Duodenal mucosa (tissue), 2 donors: ENCODE measurements around the gene OR2V1.
"Not testable (repeated sequence)": the region's sequence is repeated elsewhere in the genome, so short reads cannot be mapped to it uniquely, and the experiment has no call there.

ENCODE experiments used
- H3K27ac ChIP-seq: one replicate; pipeline ENCODE4 v1.7.0; 2013; ENCODE audit warnings: low read depth, low read length
- H3K27me3 ChIP-seq, 2 donors: one replicate each; pipeline ENCODE4 v1.7.0; 2013; ENCODE audit warnings: low read length in 2 of 2, control low read depth in 1 of 2; ENCODE audit not compliant: insufficient read depth in 2 of 2, control insufficient read depth in 1 of 2
- H3K36me3 ChIP-seq, 2 donors: one replicate each; pipeline ENCODE4 v1.7.0; 2013; ENCODE audit warnings: low read length in 2 of 2, control low read depth in 1 of 2; ENCODE audit not compliant: insufficient read depth in 2 of 2, control insufficient read depth in 1 of 2
- H3K4me1 ChIP-seq, 2 donors: one replicate each; pipeline ENCODE4 v1.7.0; 2013; ENCODE audit warnings: low read length in 2 of 2, control low read depth in 1 of 2; ENCODE audit not compliant: insufficient read depth in 2 of 2, control insufficient read depth in 1 of 2
- H3K4me3 ChIP-seq, 2 donors: one replicate each; pipeline ENCODE4 v1.7.0; 2013; ENCODE audit warnings: low read length in 2 of 2, low read depth in 1 of 2
- H3K9ac ChIP-seq, 2 donors: one replicate each; pipeline ENCODE4 v1.7.0; 2013; ENCODE audit warnings: low read length in 2 of 2, low read depth in 1 of 2
- H3K9me3 ChIP-seq, 2 donors: one replicate each; pipeline ENCODE4 v1.7.0; 2013; ENCODE audit warnings: low read length in 2 of 2, control low read depth in 1 of 2; ENCODE audit not compliant: control insufficient read depth in 1 of 2

The OR2V1 gene

DNA sequence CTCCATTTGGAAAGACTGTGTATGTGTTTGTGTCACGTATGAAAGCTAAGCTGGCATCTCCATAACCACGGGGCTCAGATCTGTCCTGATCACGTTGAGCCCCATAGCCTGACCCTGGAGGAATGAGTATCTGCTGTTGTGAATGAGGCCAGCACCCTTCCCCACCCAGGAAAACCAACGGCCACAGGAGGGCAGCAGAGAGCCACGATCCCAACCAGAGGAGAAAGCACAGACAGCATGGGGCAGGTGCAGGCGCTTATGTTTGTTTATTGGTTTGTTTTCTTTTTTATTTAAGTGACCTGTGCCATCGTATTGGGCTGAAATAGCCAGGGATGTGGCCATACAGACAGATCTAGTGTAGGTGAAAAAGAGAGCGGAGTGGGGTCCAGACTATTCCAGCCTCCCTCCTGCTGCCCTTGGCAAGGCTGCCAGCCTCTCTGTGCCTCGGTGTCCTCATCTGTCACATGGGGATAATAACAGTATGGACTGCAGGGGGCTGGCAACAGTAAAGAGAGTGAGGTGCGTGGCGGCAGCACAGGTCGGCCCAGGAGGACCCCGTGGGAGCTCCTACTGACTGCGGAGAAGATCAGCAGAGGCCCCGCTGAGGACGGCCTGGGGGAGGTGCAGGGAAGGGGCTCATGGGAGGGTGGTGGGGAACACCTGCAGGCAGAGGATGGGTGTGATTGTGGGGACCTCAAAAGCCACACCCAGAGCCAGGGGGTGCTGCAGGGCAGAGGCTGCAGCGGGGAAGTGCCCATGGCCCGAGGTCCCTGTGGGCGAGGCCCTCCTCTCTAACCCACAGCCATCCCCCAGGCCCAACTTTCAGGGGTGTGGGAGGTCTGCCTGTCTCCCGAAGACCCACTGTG lies 28.6 kb upstream of the OR2V1 start:
- no peak overlapping the region for H3K4me3 ChIP-seq

DNA sequence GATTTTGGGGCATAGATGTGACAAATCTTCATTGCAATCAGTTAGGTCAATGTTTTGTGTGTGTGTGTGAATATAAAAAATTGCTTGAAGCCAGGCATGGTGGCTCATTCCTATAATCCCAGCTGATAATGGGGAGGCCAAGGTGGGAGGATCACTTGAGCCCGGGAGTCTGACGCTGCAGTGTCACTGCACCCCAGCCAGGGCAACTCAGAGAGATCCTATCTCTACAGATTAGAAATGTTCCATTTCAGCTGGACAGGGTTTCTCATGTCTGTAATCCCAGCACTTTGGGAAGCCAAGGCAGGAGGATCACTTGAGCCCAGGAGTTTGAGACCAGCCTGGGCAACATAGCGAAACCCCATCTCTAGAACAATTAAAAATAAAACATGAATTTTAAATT lies 27.9 kb upstream of the OR2V1 start:
- Histone ChIP-seq H3K27me3 (peaks cover 0 to 4% of the 10 kb centered on the region in 2 donors), H3K9ac (no peak overlapping the region), H3K36me3 (no peaks in the 10 kb centered on the region), H3K4me1 (no peaks in the 10 kb centered on the region), H3K4me3 (no peak overlapping the region), H3K27ac (no peak overlapping the region), H3K9me3 (no peaks in the 10 kb centered on the region)

More for the DNA sequence above, 28.6 kb upstream of the OR2V1 start:
- peaks cover 4 to 6% of the 10 kb centered on the region in 2 donors for H3K27me3 ChIP-seq
- H3K4me1 ChIP-seq, result no peaks in the 10 kb centered on the region
- no peak overlapping the region for H3K9ac ChIP-seq
- no peaks in the 10 kb centered on the region for H3K36me3 ChIP-seq
- H3K27ac ChIP-seq, result no peak overlapping the region
- H3K9me3 ChIP-seq, result no peaks in the 10 kb centered on the region

DNA sequence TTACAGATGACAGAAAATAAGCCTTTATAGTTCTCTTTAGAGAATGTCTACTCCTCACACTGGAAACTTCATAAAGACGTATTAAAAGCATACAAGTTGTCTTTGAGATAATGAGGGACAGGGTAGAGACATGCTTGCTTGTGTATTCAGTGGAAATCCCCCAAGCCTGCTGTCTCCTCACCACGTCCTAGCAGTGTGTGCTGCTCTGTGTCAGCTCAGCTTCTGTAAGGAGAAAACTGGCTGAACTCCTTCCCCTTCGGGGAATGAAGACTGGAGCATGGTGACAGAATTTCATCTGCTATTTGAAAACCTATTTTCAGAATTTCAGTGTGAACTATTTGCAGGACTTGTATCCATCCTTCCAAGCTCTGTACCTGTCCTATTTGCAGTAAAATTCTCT lies 25.8 kb upstream of the OR2V1 start:
- no peak overlapping the region for H3K27ac ChIP-seq
- no peak overlapping the region for H3K9ac ChIP-seq
- no peaks in the 10 kb centered on the region for H3K4me1 ChIP-seq
- H3K27me3 ChIP-seq, result peaks cover 0 to 6% of the 10 kb centered on the region in 2 donors
- no peaks in the 10 kb centered on the region for H3K9me3 ChIP-seq
- H3K36me3 ChIP-seq, result no peaks in the 10 kb centered on the region
- no peak overlapping the region for H3K4me3 ChIP-seq

DNA sequence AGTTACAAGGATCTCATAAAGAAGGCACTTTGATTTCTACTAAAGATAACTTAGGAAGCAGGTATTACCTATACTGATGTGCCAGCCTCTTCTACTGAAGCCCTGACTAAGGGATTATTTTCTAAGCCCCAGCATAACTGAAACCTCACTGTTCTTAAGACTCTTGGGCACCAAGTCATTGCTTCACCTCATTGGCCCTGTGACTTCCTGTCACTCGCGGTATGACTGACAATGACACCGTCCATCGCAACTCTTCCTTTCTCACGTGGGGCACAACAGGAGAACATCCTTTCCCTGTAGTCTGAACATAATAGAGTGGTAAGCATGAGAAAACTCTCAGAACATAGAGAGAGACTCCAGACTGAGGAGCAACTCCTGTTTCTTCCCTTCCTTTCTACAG lies 22.8 kb upstream of the OR2V1 start:
- H3K36me3 ChIP-seq, result no peaks in the 10 kb centered on the region
- peaks cover 3 to 6% of the 10 kb centered on the region in 2 donors for H3K27me3 ChIP-seq
- no peaks in the 10 kb centered on the region for H3K9me3 ChIP-seq
- no peak overlapping the region for H3K27ac ChIP-seq
- H3K4me1 ChIP-seq, result no peaks in the 10 kb centered on the region
- no peak overlapping the region for H3K9ac ChIP-seq
- no peak overlapping the region for H3K4me3 ChIP-seq

DNA sequence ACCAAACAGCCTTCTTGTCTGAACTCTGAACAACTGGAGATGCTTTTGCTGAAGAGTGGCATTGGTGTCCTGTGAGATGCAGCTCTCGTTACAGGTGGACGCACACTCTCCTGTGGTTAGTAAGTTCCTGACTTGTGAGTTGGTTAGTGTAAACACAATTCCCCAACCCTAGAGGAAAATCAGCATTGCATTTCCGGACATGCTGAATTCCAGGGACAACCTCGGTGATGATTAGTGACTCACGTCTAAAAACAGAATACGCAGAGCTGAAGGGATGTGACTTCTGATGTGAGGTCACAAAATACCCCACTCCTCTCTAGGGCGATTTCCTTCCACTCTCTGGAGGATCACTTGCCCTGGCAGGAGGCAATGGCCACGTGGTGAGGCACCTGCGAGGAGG lies 21.4 kb upstream of the OR2V1 start:
- H3K4me1 ChIP-seq, result no peaks in the 10 kb centered on the region
- H3K27me3 ChIP-seq, result peaks cover 3 to 6% of the 10 kb centered on the region in 2 donors
- H3K9ac ChIP-seq, result no peak overlapping the region
- H3K36me3 ChIP-seq, result no peaks in the 10 kb centered on the region
- H3K27ac ChIP-seq, result no peak overlapping the region
- H3K9me3 ChIP-seq, result no peaks in the 10 kb centered on the region
- no peak overlapping the region for H3K4me3 ChIP-seq

DNA sequence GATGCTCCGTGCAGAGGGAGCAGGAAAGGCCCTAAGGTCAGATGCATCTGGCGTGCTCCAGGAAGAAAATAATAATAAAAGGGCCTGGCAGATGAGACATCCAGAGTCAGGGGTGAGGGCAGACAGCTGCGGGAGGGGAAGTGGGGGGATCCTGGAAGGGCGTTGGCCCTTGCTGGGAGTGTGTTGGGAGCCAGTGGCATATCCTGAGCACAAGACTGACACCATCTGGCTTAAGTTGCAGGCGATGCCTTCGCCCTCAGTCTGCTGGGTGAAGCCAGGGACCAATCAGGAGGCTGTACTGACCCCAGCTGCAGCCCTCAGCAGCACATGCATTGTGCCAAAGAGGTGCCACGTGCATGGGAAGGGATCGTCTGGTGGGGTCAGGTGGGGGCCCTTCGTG lies 20.2 kb upstream of the OR2V1 start:
- H3K4me1 ChIP-seq, result no peaks in the 10 kb centered on the region
- no peaks in the 10 kb centered on the region for H3K9me3 ChIP-seq
- H3K27me3 ChIP-seq, result peaks cover 3 to 6% of the 10 kb centered on the region in 2 donors
- H3K36me3 ChIP-seq, result no peaks in the 10 kb centered on the region
- H3K4me3 ChIP-seq, result no peak overlapping the region
- H3K27ac ChIP-seq, result no peak overlapping the region
- H3K9ac ChIP-seq, result no peak overlapping the region

DNA sequence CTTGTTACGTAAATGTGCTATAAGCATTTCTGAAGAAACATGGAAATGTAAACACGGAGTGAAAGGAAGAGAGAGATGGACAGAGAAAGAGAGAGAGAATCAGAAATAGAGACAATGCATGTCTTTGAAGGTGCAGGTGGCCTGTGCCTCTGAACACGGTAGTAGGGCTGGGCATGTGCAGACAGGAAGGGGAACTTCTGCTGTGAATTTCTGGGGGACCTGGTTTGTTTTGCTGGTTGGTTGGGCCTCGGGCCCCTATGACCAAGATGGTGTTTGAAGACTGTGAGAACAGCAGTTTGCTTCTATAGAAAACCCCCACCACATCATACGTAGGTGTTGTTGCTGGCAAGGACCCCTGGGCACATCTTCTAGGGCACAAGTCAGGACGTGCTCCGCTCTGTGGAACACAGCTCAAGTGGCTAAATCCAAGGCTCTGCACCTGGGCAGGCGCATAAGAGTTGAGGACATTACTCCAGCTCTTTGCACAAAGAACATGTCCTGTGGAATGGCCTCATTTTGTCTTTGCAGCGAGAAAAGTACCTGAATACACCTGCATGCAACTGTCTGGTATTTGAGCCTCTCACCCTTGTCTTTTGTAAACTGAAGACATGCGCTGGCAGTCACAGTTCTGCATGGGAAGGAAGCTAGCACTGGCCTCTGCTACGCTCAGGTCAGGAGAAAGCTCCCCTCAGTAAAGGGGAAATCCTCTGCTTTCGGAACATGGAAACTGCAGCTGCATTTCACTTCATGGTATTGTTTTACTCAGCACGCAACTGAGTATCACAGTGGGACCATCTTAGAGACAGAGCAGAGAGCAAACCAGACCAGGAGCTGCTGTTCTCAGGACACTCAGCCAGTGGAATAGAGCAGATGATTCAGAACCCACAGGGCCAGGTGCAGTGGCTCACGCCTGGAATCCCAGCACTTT lies 19.1 kb upstream of the OR2V1 start:
- Histone ChIP-seq H3K4me1 (no peaks in the 10 kb centered on the region), H3K36me3 (no peaks in the 10 kb centered on the region), H3K27me3 (peaks cover 3 to 6% of the 10 kb centered on the region in 2 donors), H3K4me3 (no peak overlapping the region), H3K9me3 (no peaks in the 10 kb centered on the region), H3K9ac (no peak overlapping the region), H3K27ac (no peak overlapping the region)

DNA sequence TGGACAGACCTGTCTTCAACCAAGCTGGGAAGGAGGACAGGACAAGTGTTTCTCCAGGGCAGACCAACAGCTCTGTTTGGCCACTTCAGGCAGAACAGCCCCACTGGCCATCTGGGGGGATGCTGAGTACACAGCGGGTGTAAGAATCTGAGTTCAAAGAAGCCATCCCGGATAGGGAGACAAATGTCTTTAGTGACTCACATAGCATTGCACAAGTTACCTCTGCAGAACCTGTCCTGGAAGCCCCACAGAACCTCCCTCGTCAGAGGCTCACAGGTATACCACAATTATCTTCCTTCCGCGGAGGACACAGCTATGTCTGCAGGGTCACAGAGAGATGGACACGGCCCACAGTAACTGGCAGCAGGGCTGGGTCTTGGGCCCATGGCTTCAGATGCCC lies 18.4 kb upstream of the OR2V1 start:
- H3K27me3 ChIP-seq, result peaks cover 3 to 6% of the 10 kb centered on the region in 2 donors
- H3K9me3 ChIP-seq, result no peaks in the 10 kb centered on the region

DNA sequence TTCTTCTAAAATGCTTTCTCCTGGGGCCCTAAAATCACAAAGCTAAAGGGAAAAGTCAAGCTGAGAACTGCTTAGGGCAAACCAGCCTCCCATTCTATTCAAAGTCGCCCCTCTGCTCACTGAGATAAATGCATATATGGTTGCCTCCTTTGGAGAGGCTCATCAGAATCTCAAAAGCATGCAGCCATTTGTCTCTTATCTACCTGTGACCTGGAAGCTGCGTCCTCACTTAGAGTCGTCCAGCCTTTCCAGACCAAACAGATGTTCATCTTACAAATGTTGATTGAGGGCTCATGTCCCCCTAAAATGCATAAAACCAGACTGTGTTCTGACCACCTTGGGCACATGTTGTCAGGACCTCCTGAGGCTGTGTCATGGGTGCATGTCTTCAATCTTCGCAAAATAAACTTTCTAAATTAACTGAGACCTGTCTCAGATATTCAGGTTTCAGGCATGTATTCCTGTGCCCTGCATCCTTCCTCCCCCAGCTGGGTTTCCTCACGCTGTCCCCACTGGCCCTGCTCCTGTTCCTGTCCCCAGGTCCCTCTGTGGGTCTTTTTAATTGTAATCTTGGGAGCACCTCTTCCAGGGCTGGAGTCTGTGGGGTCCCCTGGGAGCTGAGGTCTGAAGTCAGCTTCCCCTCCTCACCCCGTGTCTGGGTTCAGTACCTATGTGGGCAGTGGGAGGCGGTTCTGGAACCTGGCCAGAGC lies 16.1 kb upstream of the OR2V1 start, which contains the start of gene OR2V2:
Gene OR2V2 (plus strand): TSS at position 660 of the 710 bp plus-strand sequence. CDS start 7,357 bp downstream, outside the sequence.
- H3K27me3 ChIP-seq, result not testable (repeated sequence)

More for the DNA sequence above, 18.4 kb upstream of the OR2V1 start:
- H3K36me3 ChIP-seq, result no peaks in the 10 kb centered on the region
- H3K4me3 ChIP-seq, result no peak overlapping the region
- no peak overlapping the region for H3K9ac ChIP-seq
- H3K27ac ChIP-seq, result no peak overlapping the region
- H3K4me1 ChIP-seq, result no peaks in the 10 kb centered on the region

More for the DNA sequence above, 16.1 kb upstream of the OR2V1 start, which contains the start of gene OR2V2:
- H3K36me3 ChIP-seq, H3K4me1 ChIP-seq, H3K4me3 ChIP-seq, H3K9ac ChIP-seq, H3K9me3 ChIP-seq, H3K27ac ChIP-seq: not testable (repeated sequence)
